Measurements from ENCODE around the gene TAL1. TPM values are rescaled to one million over a fixed set of nuclear protein-coding genes. Genes with fewer than 3 reads are reported as not detected.
"Not testable (repeated sequence)": the region's sequence is repeated elsewhere in the genome, so short reads cannot be mapped to it uniquely, and the experiment has no call there.

Gene TAL1
- total RNA-seq, 2 donors from 2014 or later, result 1.0 to 1.8 TPM

DNA sequence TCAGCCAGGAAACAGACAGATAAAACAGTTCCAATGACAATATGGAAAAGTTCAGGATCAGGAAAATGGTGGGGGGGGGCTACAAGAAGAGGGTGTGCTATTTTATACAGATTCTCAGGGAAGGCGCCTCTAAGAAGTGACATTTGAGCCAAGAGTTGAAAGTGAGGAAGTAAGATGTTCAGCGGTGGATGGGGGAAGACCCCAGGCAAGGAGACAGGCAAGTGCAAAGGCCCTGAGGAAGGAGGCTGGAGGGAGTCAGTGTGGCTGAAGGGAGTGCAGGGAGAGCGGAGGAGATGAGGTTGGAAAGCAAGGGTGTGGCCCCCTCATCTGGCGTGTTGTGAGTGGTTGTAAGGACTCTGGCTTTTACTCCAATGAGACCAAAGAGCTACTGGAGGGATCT lies 33.8 kb downstream of the TAL1 start:
- intact Hi-C loops (cut with DNase I), result loop anchor here (10.0 kb wide), 1 partner anchor 67 kb away; no protein-coding TSS in a partner anchor
- no peaks in the 10 kb centered on the region for H3K27me3 ChIP-seq (replicated peaks; ENCODE audit: insufficient read depth)
- WGBS, result 85% methylated on average over 4 of the region's 4 CpGs

DNA sequence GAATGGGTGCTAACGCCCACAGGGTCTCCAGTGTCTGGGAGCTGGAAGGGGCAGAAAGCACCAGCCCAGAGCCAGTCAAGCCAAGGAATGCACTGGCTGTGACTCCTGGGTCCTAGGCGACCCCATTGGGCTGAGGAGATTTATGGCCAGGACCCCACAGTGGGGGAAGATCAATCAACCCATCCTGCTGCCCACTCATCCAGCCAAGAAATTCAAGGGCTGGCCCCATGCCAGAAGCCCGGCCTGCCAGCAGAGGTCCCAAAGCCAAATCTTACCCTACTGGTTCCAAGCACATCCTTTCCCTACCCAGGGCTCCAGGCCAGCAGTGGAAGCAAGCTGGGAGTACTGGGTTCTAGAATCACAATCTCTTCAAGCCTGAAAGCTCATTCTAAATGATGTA lies 35.4 kb downstream of the TAL1 start:
- intact Hi-C loops (cut with DNase I), result loop anchor here (10.0 kb wide), 1 partner anchor 68 kb away; no protein-coding TSS in a partner anchor
- WGBS, result 44% methylated on average over 3 of the region's 3 CpGs
- TF ChIP-seq, protein P1, sequence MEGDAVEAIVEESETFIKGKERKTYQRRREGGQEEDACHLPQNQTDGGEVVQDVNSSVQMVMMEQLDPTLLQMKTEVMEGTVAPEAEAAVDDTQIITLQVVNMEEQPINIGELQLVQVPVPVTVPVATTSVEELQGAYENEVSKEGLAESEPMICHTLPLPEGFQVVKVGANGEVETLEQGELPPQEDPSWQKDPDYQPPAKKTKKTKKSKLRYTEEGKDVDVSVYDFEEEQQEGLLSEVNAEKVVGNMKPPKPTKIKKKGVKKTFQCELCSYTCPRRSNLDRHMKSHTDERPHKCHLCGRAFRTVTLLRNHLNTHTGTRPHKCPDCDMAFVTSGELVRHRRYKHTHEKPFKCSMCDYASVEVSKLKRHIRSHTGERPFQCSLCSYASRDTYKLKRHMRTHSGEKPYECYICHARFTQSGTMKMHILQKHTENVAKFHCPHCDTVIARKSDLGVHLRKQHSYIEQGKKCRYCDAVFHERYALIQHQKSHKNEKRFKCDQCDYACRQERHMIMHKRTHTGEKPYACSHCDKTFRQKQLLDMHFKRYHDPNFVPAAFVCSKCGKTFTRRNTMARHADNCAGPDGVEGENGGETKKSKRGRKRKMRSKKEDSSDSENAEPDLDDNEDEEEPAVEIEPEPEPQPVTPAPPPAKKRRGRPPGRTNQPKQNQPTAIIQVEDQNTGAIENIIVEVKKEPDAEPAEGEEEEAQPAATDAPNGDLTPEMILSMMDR (IDR thresholded peaks at IDR 0.05), result no peak
- no peak for TF ChIP-seq POLR2AphosphoS5 (IDR thresholded peaks at IDR 0.05)
- no peak for TF ChIP-seq POLR2A (IDR thresholded peaks at IDR 0.05)
- H3K9me3 ChIP-seq, result no peaks in the 10 kb centered on the region
- H3K4me1 ChIP-seq (replicated peaks), result no peaks in the 10 kb centered on the region
- no peak overlapping the region for H3K4me3 ChIP-seq
- no peak overlapping the region for H3K27ac ChIP-seq
- H3K27me3 ChIP-seq (replicated peaks; ENCODE audit: insufficient read depth), result no peaks in the 10 kb centered on the region
- no peaks in the 10 kb centered on the region for H3K36me3 ChIP-seq
- DNase-seq (ENCODE audit: low spot score), result no peak

More for the DNA sequence above, 33.8 kb downstream of the TAL1 start:
- Histone ChIP-seq H3K27ac (no peak overlapping the region), H3K36me3 (no peaks in the 10 kb centered on the region), H3K4me3 (no peak overlapping the region), H3K9me3 (no peaks in the 10 kb centered on the region), H3K4me1 (replicated peaks) (no peaks in the 10 kb centered on the region)
- no peak for DNase-seq (ENCODE audit: low spot score)
- TF ChIP-seq POLR2A (IDR thresholded peaks at IDR 0.05), result no peak
- TF ChIP-seq, protein P1 (IDR thresholded peaks at IDR 0.05), result no peak
- TF ChIP-seq POLR2AphosphoS5 (IDR thresholded peaks at IDR 0.05), result no peak

DNA sequence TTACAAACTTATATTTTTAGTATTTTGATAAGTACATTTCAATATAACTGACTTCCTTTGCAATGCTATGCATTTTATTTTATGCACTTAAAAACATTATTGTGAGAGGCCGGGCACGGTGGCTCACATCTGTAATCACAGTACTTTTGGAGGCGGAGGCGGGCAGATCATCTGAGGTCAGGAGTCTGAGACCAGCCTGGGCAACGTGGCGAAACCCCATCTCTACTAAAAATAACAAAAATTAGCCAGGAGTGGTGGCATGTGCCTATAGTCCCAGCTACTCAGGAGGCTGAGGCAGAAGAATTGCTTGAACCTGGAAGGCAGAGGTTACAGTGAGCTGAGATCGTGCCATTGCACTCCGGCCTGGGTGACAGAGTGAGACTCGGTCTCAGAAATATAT lies 36.0 kb downstream of the TAL1 start:
- H3K4me3 ChIP-seq; H3K36me3 ChIP-seq; H3K9me3 ChIP-seq; H3K4me1 ChIP-seq (replicated peaks); DNase-seq (ENCODE audit: low spot score); H3K27me3 ChIP-seq (replicated peaks; ENCODE audit: insufficient read depth); H3K27ac ChIP-seq: not testable (repeated sequence)
- intact Hi-C loops (cut with DNase I), result loop anchor here (10.0 kb wide), 1 partner anchor 69 kb away; no protein-coding TSS in a partner anchor
- 89% methylated on average over 9 of the region's 9 CpGs for WGBS

DNA sequence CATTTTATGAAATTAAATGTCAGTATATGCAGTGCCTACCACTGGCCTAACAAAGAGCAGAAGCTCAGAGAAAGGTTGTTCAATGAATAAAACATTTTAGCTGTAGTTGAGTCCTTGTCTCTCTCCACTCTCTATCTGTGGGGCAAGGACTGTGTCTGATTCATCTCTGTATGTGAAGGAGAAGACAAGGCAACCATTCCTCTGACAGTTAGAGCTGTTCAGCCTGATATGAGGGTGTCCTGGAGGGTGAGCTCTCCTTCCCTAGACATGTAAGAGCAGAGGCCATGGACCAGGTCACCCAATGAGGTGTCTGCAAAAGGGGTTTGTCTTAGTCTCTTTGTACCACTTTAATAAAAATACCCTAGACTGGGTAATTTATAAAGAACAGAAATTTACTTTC lies 37.7 kb downstream of the TAL1 start:
- H3K27ac ChIP-seq, result no peak overlapping the region
- H3K4me1 ChIP-seq (replicated peaks), result no peaks in the 10 kb centered on the region
- no peak for DNase-seq (ENCODE audit: low spot score)
- H3K27me3 ChIP-seq (replicated peaks; ENCODE audit: insufficient read depth), result no peaks in the 10 kb centered on the region
- no peak overlapping the region for H3K4me3 ChIP-seq
- TF ChIP-seq POLR2AphosphoS5 (IDR thresholded peaks at IDR 0.05), result no peak
- TF ChIP-seq, protein P1 (IDR thresholded peaks at IDR 0.05), result no peak
- TF ChIP-seq POLR2A (IDR thresholded peaks at IDR 0.05), result no peak
- H3K36me3 ChIP-seq, result no peaks in the 10 kb centered on the region
- intact Hi-C loops (cut with DNase I), result loop anchor here (5.0 to 10.0 kb wide), 2 partner anchors 70 to 228 kb away; no protein-coding TSS in a partner anchor
- no peaks in the 10 kb centered on the region for H3K9me3 ChIP-seq

DNA sequence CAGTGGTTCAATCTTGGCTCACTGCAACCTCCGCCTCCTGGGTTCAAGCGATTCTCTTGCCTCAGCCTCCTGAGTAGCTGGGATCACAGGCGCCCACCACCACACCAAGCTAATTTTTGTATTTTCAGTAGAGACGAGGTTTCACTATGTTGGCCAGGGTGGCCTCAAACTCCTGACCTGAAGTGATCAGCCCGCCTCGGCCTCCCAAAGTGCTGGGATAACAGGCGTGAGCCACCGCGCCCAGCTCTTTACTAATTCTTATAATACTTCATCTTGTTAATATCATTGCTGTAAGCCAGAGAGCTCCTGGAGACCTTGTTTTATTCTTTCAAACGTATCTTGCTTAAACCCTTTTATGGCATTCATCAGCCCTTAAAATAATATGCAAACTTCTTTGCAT lies 38.5 kb downstream of the TAL1 start:
- DNase-seq (ENCODE audit: low spot score); H3K36me3 ChIP-seq; H3K27me3 ChIP-seq (replicated peaks; ENCODE audit: insufficient read depth); H3K9me3 ChIP-seq; H3K27ac ChIP-seq; H3K4me3 ChIP-seq; H3K4me1 ChIP-seq (replicated peaks): not testable (repeated sequence)
- 89% methylated on average over 10 of the region's 10 CpGs for WGBS
- intact Hi-C loops (cut with DNase I), result loop anchor here (5.0 to 10.0 kb wide), 2 partner anchors 71 to 229 kb away; no protein-coding TSS in a partner anchor
